PC-3 (cell line): ENCODE data around the gene MYH7. TPM values are rescaled to one million over a fixed set of nuclear protein-coding genes. Genes with fewer than 3 reads are reported as not detected.
"Not testable (repeated sequence)": the region's sequence is repeated elsewhere in the genome, so short reads cannot be mapped to it uniquely, and the experiment has no call there.

Experiments
- ATAC-seq: fragments of 200-7000 bp; cut with Tn5 transposase; 2 replicates; pipeline ENCODE4 v1.9.1; 2020; ENCODE audit warnings: mild to moderate bottlenecking, moderate library complexity
- BruUV-seq: library from RNA; stranded (reverse); fragments of 400-500 nt; replicated peaks from 2 replicates; lab custom pipeline; 2021; lab: Mats Ljungman, UMichigan
- CTCF ChIA-PET: fragments of 300-600 bp; sonication (Branson Sonifier 250); formaldehyde crosslinking; loops from one replicate; lab custom pipeline; 2022; ENCODE audit warnings: antibody characterized with exemption; lab: Charles Lee
- POLR2A ChIA-PET: fragments of 300-600 bp; sonication (Branson Sonifier 250); formaldehyde crosslinking; loops from one replicate; lab custom pipeline; 2022; ENCODE audit warnings: antibody characterized with exemption; ENCODE audit not compliant: unreplicated experiment; lab: Charles Lee
- DNase-seq: peaks from one replicate; pipeline ENCODE4 v3.0.0-alpha.2; 2015
- H2AFZ ChIP-seq: fragments of 300-600 bp; sonication (generic); 2 replicates; pipeline ENCODE4 v1.6.0; 2016; ENCODE audit warnings: antibody characterized with exemption, low read length
- H3F3A ChIP-seq: fragments of 300-600 bp; sonication (generic); one replicate; pipeline ENCODE4 v1.6.0; 2017; ENCODE audit warnings: antibody characterized with exemption, low read length, control low read depth, mild to moderate bottlenecking; ENCODE audit not compliant: unreplicated experiment
- H3K27ac ChIP-seq: fragments of 300-600 bp; sonication (generic); 2 replicates; pipeline ENCODE4 v1.5.1; 2016; ENCODE audit warnings: mild to moderate bottlenecking, low read length
- H3K27me3 ChIP-seq: fragments of 300-600 bp; sonication (generic); 2 replicates; pipeline ENCODE4 v1.6.1; 2016; ENCODE audit warnings: low read length, mixed read lengths
- H3K36me3 ChIP-seq: fragments of 300-600 bp; sonication (generic); 2 replicates; pipeline ENCODE4 v1.6.1; 2016; ENCODE audit warnings: low read depth, mixed run types, low read length, mixed read lengths
- H3K4me1 ChIP-seq: fragments of 300-600 bp; sonication (generic); 2 replicates; pipeline ENCODE4 v1.5.1; 2016; ENCODE audit warnings: low read length; ENCODE audit not compliant: insufficient read depth
- H3K4me2 ChIP-seq: fragments of 300-600 bp; sonication (generic); 2 replicates; pipeline ENCODE4 v1.6.0; 2016; ENCODE audit warnings: low read length
- H3K4me3 ChIP-seq: fragments of 300-600 bp; sonication (generic); 2 replicates; pipeline ENCODE4 v1.5.1; 2016; ENCODE audit warnings: mild to moderate bottlenecking, low read length, mixed read lengths
- H3K79me2 ChIP-seq: fragments of 300-600 bp; sonication (generic); 2 replicates; pipeline ENCODE4 v1.6.1; 2017; ENCODE audit warnings: low read length, mixed read lengths
- H3K9ac ChIP-seq: fragments of 300-600 bp; sonication (generic); 2 replicates; pipeline ENCODE4 v1.6.0; 2016; ENCODE audit warnings: mild to moderate bottlenecking, low read length
- H3K9me2 ChIP-seq: fragments of 300-600 bp; sonication (generic); replicated peaks from 2 replicates; pipeline ENCODE4 v1.6.1; 2016; ENCODE audit warnings: mixed run types, low read length, mixed read lengths
- H3K9me3 ChIP-seq: fragments of 300-600 bp; sonication (generic); 2 replicates; pipeline ENCODE4 v1.6.1; 2016; ENCODE audit warnings: low read length, mixed read lengths
- H4K20me1 ChIP-seq: fragments of 300-600 bp; sonication (generic); 2 replicates; pipeline ENCODE4 v1.6.1; 2016; ENCODE audit warnings: low read length, mixed read lengths
- EZH2 ChIP-seq: fragments of 300-600 bp; sonication (generic); IDR thresholded peaks from one replicate; pipeline ENCODE4 v1.6.1; 2017; ENCODE audit warnings: antibody characterized with exemption, mild to moderate bottlenecking, low read length; ENCODE audit not compliant: unreplicated experiment
- EZH2phosphoT487 ChIP-seq: fragments of 300-600 bp; sonication (generic); IDR thresholded peaks from 2 replicates; pipeline ENCODE4 v1.6.1; 2018; ENCODE audit warnings: mild to moderate bottlenecking, antibody characterized with exemption, low read length, borderline replicate concordance
- intact Hi-C: fragments of 100-400 bp; cut with micrococcal nuclease; formaldehyde crosslinking; loops from 2 replicates; pipeline ENCODE4 v1.9.0; 2023
- total RNA-seq: library from RNA; depleted of rRNA; stranded (reverse); fragments of >200 nt; gene quantifications from 2 replicates; pipeline ENCODE4 v1.2.3, GENCODE V29; 2014
- TF ChIP-seq, protein P1 (sequence below): fragments of 300-600 bp; sonication (generic); conservative IDR thresholded peaks from 2 replicates; pipeline ENCODE4 v1.5.1; 2017; ENCODE audit warnings: antibody characterized with exemption, low read depth, mild to moderate bottlenecking, low read length

The MYH7 gene
- total RNA-seq, 1 experiment from 2014 or later: not detected

DNA sequence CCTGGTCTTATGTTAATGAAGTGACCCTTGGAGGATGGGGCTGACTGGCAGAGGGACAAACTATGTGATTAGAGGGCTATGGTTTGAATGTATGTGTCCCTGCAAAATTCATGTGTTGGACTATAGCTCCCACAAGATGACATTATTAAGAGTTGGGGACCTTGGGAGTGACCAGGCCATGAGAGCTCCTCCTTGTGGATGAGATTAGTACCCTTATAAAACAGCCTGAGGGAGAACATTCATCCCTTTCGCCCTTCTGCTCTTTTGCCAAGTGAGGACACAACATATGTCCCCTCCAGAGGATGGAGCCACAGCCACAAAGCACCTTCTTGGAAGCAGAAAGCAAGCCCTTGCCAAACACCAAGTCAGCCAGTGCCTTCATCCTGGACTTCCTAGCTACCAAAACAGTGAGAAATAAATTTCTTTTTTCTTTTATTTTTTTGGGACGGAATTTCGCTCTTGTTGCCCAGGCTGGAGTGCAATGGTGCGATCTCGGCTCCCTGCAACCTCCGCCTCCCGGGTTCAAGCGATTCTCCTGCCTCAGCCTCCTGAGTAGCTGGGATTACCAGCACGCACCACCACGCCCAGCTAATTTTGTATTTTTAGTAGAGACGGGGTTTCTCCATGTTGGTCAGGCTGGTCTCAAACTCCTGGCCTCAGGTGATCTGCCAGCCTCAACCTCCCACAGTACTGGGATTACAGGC lies 21.6 kb upstream of the MYH7 start:
- H3K9me2 ChIP-seq, H3F3A ChIP-seq, H3K4me2 ChIP-seq, BruUV-seq, H4K20me1 ChIP-seq, H3K36me3 ChIP-seq, H3K27ac ChIP-seq, H3K79me2 ChIP-seq, CTCF ChIA-PET, POLR2A ChIA-PET, H3K9me3 ChIP-seq, H3K9ac ChIP-seq, H2AFZ ChIP-seq, ATAC-seq, H3K4me3 ChIP-seq, H3K4me1 ChIP-seq: not testable (repeated sequence)
- intact Hi-C loops: loop anchor here (5.0 kb wide), 1 partner anchor 130 kb away; no protein-coding TSS in a partner anchor
- TF ChIP-seq, protein P1, sequence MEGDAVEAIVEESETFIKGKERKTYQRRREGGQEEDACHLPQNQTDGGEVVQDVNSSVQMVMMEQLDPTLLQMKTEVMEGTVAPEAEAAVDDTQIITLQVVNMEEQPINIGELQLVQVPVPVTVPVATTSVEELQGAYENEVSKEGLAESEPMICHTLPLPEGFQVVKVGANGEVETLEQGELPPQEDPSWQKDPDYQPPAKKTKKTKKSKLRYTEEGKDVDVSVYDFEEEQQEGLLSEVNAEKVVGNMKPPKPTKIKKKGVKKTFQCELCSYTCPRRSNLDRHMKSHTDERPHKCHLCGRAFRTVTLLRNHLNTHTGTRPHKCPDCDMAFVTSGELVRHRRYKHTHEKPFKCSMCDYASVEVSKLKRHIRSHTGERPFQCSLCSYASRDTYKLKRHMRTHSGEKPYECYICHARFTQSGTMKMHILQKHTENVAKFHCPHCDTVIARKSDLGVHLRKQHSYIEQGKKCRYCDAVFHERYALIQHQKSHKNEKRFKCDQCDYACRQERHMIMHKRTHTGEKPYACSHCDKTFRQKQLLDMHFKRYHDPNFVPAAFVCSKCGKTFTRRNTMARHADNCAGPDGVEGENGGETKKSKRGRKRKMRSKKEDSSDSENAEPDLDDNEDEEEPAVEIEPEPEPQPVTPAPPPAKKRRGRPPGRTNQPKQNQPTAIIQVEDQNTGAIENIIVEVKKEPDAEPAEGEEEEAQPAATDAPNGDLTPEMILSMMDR: peak; percentile 49
- H3K27me3 ChIP-seq: peaks cover 23% of the 10 kb centered on the region
- DNase-seq: peak; percentile 39

DNA sequence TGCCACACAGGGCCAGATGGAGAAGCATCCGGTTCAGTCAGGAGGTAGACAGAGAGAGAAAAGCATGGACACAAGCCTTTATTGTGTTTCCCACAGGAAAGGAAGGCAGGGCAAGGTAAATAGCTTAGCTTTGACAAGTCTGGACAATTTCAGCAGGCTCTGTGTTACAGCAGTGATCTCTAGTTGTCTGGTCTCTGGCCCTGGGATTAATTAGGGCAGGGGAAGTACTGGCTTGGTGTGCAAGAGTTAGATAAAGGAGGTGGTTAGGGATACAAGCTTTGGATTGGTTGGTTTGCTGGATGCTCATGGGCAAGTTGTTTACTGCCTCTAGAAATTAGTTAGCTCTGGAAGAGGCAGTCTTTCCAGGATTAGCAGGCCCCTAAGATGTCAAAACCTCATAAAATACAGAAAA lies 19.0 kb upstream of the MYH7 start:
- H4K20me1 ChIP-seq: no peaks in the 10 kb centered on the region
- intact Hi-C loops: no loop called here
- no peaks in the 10 kb centered on the region for H3K36me3 ChIP-seq
- DNase-seq (no peak), ATAC-seq (no peak)
- TF ChIP-seq EZH2phosphoT487 (no peak), EZH2 (no peak)
- TF ChIP-seq, protein P1: no peak
- H3K27ac ChIP-seq: no peak overlapping the region
- H3K27me3 ChIP-seq: peaks cover 34% of the 10 kb centered on the region
- no peaks in the 10 kb centered on the region for H3F3A ChIP-seq
- no peaks in the 10 kb centered on the region for H3K9me2 ChIP-seq
- ChIA-PET POLR2A (no interaction called here), CTCF (interaction anchor here (0.5 kb wide), 1 partner anchor 128 kb away, joined by 3 read pairs; no protein-coding TSS in a partner anchor)
- H2AFZ ChIP-seq: no peak overlapping the region
- peaks cover 7% of the 10 kb centered on the region; the same call in 1 of the 2 replicates for H3K4me1 ChIP-seq
- H3K9me3 ChIP-seq: no peaks in the 10 kb centered on the region
- H3K4me3 ChIP-seq: no peak overlapping the region
- H3K79me2 ChIP-seq: no peaks in the 10 kb centered on the region
- no peak overlapping the region for H3K4me2 ChIP-seq
- no TSS peak for BruUV-seq
- no peak overlapping the region for H3K9ac ChIP-seq

DNA sequence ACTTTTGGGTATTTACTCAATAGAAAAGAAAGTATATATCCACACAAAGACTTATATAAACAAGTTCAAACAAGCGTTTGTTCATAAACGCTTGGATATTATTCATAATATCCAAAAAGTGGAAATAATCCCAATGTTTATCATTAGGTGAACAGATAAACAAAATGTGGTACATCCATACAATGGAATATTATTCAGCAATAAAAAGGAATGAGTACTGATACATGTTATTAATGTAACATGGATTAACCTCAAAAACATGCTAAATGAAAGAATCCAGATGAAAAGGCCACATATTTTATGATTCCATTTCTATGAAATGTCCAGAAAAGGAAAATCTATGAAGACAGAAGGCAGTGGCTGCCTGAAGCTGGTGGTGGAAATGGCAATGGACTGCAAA lies 16.8 kb upstream of the MYH7 start:
- Histone ChIP-seq H3K79me2 (no peaks in the 10 kb centered on the region), H3K36me3 (no peaks in the 10 kb centered on the region), H2AFZ (no peak overlapping the region), H3F3A (no peaks in the 10 kb centered on the region), H3K9me2 (no peaks in the 10 kb centered on the region), H3K9ac (no peak overlapping the region), H3K27ac (no peak overlapping the region), H3K4me3 (no peak overlapping the region), H4K20me1 (no peaks in the 10 kb centered on the region), H3K27me3 (peaks cover 42% of the 10 kb centered on the region), H3K4me1 (no peaks in the 10 kb centered on the region), H3K4me2 (no peak overlapping the region), H3K9me3 (no peaks in the 10 kb centered on the region)
- DNase-seq (no peak), ATAC-seq (no peak)
- intact Hi-C loops: no loop called here
- CTCF ChIA-PET: no interaction called here
- no TSS peak for BruUV-seq
- no peak for TF ChIP-seq EZH2
- TF ChIP-seq, protein P1: no peak
- no peak for TF ChIP-seq EZH2phosphoT487
- POLR2A ChIA-PET: interaction anchor here (0.6 kb wide), 1 partner anchor 187 kb away, joined by 7 read pairs; no protein-coding TSS in a partner anchor
